Ishikawa (cell line): Measurements from ENCODE around the gene FFAR3.

Experiments used
- RAD21 ChIP-seq: IDR thresholded peaks from 2 replicates; pipeline ENCODE4 v1.6.1; 2012; ENCODE audit warnings: low read depth
- TEAD4 ChIP-seq: IDR thresholded peaks from 2 replicates; pipeline ENCODE4 v1.6.1; 2012

DNA sequence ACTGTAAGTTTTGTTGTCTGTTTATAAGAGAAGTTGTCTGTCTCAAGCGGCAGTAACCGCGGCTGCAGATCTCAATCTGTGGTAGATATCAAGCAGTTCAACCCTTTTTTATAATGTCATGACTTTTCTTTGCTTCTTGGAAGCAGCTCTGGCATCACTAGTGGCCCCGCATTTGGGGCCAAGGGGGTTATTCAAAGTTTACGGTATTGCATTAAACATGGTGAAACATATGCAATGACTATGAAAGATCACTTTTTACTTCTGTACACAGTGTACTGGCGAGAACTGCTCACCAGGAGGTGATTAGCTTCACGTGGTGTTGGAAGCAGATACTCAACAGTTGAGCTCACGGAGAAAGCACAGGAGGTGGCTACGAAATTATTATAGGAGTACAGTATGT, 4.6 kb upstream of the FFAR3 start:
- no peak for TF ChIP-seq RAD21
- TF ChIP-seq TEAD4 = no peak
